H1 (cell line): ENCODE measurements around the gene AKAP7. TPM values are rescaled to one million over a fixed set of nuclear protein-coding genes. Genes with fewer than 3 reads are reported as not detected.

Experiments used
- CTCF ChIA-PET: fragments of 300-600 bp; sonication (Branson Sonifier 250); formaldehyde crosslinking; loops from one replicate; lab custom pipeline; 2021; ENCODE audit not compliant: partially characterized antibody; lab: Charles Lee
- POLR2A ChIA-PET: fragments of 300-600 bp; sonication (Branson Sonifier 250); formaldehyde crosslinking; loops from one replicate; lab custom pipeline; 2021; ENCODE audit warnings: inconsistent platforms; ENCODE audit not compliant: partially characterized antibody; lab: Charles Lee
- DNase-seq, 2 experiments: peaks; one replicate each; pipeline versions ENCODE4 v3.0.0 to v3.0.0-alpha.2; 2010 to 2022; ENCODE audit warnings: low spot score in 2 of 2, low read depth in 1 of 2, mixed read lengths in 1 of 2
- FAIRE-seq: peaks from 2 replicates; lab custom pipeline; 2011; peaks lifted over from hg19 to GRCh38; lab: Jason Lieb, UNC
- H2AFZ ChIP-seq: 2 replicates; pipeline ENCODE4 v1.8.1; 2012; ENCODE audit warnings: low read length, inconsistent platforms
- H2AK5ac ChIP-seq: 2 replicates; pipeline ENCODE4 v1.6.1; 2013; ENCODE audit warnings: low read depth, low read length
- H2BK120ac ChIP-seq: replicated peaks from 2 replicates; pipeline ENCODE3; 2013; ENCODE audit warnings: low read depth, low read length, inconsistent platforms
- H2BK12ac ChIP-seq: 2 replicates; pipeline ENCODE4 v1.6.1; 2013; ENCODE audit warnings: low read depth, low read length
- H2BK15ac ChIP-seq: 2 replicates; pipeline ENCODE4 v1.6.1; 2013; ENCODE audit warnings: low read length
- H2BK20ac ChIP-seq: 2 replicates; pipeline ENCODE4 v1.6.1; 2013; ENCODE audit warnings: low read length
- H2BK5ac ChIP-seq: 2 replicates; pipeline ENCODE4 v1.6.1; 2013; ENCODE audit warnings: low read depth, low read length
- H3K14ac ChIP-seq: 2 replicates; pipeline ENCODE4 v1.6.1; 2013; ENCODE audit warnings: inconsistent platforms; ENCODE audit not compliant: insufficient read length
- H3K18ac ChIP-seq: 2 replicates; pipeline ENCODE4 v1.6.1; 2013; ENCODE audit warnings: low read length; ENCODE audit errors: extremely low read depth
- H3K23ac ChIP-seq: 2 replicates; pipeline ENCODE4 v1.6.1; 2013; ENCODE audit warnings: inconsistent platforms; ENCODE audit not compliant: insufficient read length
- H3K23me2 ChIP-seq: 2 replicates; pipeline ENCODE4 v1.6.1; 2013; ENCODE audit warnings: low read depth, low read length
- H3K27ac ChIP-seq: 2 replicates; pipeline ENCODE4 v1.6.1; 2011; ENCODE audit warnings: low read depth, low read length, inconsistent platforms
- H3K27me3 ChIP-seq, 4 experiments: replicated peaks in 1 of 4; 1 replicate in 1 of 4; 2 replicates in 3 of 4; pipeline versions ENCODE4 v1.6.1 to v1.8.1; 2011 to 2013; ENCODE audit warnings: low read length in 3 of 4, mild to moderate bottlenecking in 3 of 4, inconsistent platforms in 2 of 4, mixed read lengths in 2 of 4, moderate library complexity in 1 of 4; ENCODE audit not compliant: control insufficient read depth in 3 of 4, insufficient read depth in 3 of 4; ENCODE audit errors: extremely low read depth in 1 of 4
- H3K36me3 ChIP-seq, 4 experiments: 2 replicates each; pipeline versions ENCODE4 v1.6.1 to v1.8.1; 2011 to 2013; ENCODE audit warnings: mild to moderate bottlenecking in 4 of 4, low read length in 3 of 4, moderate library complexity in 2 of 4, control low read depth in 1 of 4, inconsistent platforms in 1 of 4; ENCODE audit not compliant: insufficient read depth in 4 of 4, control insufficient read depth in 2 of 4
- H3K4ac ChIP-seq: replicated peaks from 2 replicates; pipeline ENCODE3; 2013; ENCODE audit warnings: low read length, low read depth, mixed read lengths, inconsistent platforms; ENCODE audit not compliant: insufficient read length
- H3K4me1 ChIP-seq, 4 experiments: replicated peaks in 1 of 4; 1 replicate in 1 of 4; 2 replicates in 3 of 4; pipeline versions ENCODE4 v1.6.1 to v1.8.1; 2011 to 2013; ENCODE audit warnings: low read length in 3 of 4, inconsistent platforms in 2 of 4, mixed read lengths in 1 of 4; ENCODE audit not compliant: insufficient read depth in 4 of 4, control insufficient read depth in 3 of 4
- H3K4me2 ChIP-seq, 2 experiments: 2 replicates each; pipeline versions ENCODE4 v1.6.1 to v1.8.1; 2011 to 2013; ENCODE audit warnings: low read depth in 2 of 2, low read length in 2 of 2, control low read depth in 1 of 2, inconsistent platforms in 1 of 2, mild to moderate bottlenecking in 1 of 2; ENCODE audit not compliant: insufficient read depth in 1 of 2
- H3K4me3 ChIP-seq, 4 experiments: fragments of 200-600, 300-600 bp in 1 of 4; sonication (generic), shearing (Covaris generic), sonication (Bioruptor Twin) in 1 of 4; 2 replicates each; pipeline versions ENCODE4 v1.5.1 to v1.8.1; 2011 to 2016; ENCODE audit warnings: low read length in 4 of 4, low read depth in 3 of 4, control low read depth in 2 of 4, inconsistent platforms in 2 of 4, mild to moderate bottlenecking in 2 of 4, mixed read lengths in 1 of 4, moderate library complexity in 1 of 4; ENCODE audit not compliant: insufficient read depth in 2 of 4; ENCODE audit errors: extremely low read depth in 1 of 4
- H3K56ac ChIP-seq: replicated peaks from 2 replicates; pipeline ENCODE3; 2013; ENCODE audit warnings: low read depth, mild to moderate bottlenecking, mixed read lengths, low read length, inconsistent platforms; ENCODE audit not compliant: insufficient read length
- H3K79me1 ChIP-seq: 2 replicates; pipeline ENCODE4 v1.6.1; 2013; ENCODE audit warnings: low read depth, low read length, control low read depth
- H3K79me2 ChIP-seq, 2 experiments: 2 replicates each; pipeline versions ENCODE4 v1.6.1 to v1.8.1; 2012 to 2013; ENCODE audit warnings: low read length in 2 of 2, mild to moderate bottlenecking in 2 of 2, inconsistent platforms in 1 of 2; ENCODE audit not compliant: insufficient read depth in 2 of 2, control insufficient read depth in 1 of 2
- H3K9ac ChIP-seq, 4 experiments: replicated peaks in 1 of 4; 1 replicate in 1 of 4; 2 replicates in 3 of 4; pipeline versions ENCODE4 v1.6.1 to v1.8.1; 2011 to 2013; ENCODE audit warnings: low read depth in 3 of 4, low read length in 3 of 4, control low read depth in 2 of 4, mild to moderate bottlenecking in 2 of 4, moderate library complexity in 2 of 4, inconsistent platforms in 1 of 4; ENCODE audit errors: extremely low read depth in 1 of 4
- H3K9me3 ChIP-seq, 2 experiments: 2 replicates each; pipeline versions ENCODE4 v1.6.1 to v1.8.1; 2012 to 2013; ENCODE audit warnings: mild to moderate bottlenecking in 2 of 2, moderate library complexity in 2 of 2, control low read depth in 1 of 2, inconsistent platforms in 1 of 2, low read depth in 1 of 2, low read length in 1 of 2, mixed read lengths in 1 of 2; ENCODE audit not compliant: insufficient read depth in 2 of 2
- H4K20me1 ChIP-seq, 2 experiments: replicated peaks in 1 of 2; 2 replicates each; pipeline versions ENCODE3 to v1.8.1; 2011 to 2013; ENCODE audit warnings: inconsistent platforms in 2 of 2, low read length in 2 of 2, mild to moderate bottlenecking in 1 of 2; ENCODE audit not compliant: insufficient read depth in 2 of 2, control insufficient read depth in 1 of 2
- H4K5ac ChIP-seq: 2 replicates; pipeline ENCODE4 v1.6.1; 2013; ENCODE audit warnings: low read length, low read depth, mixed read lengths, inconsistent platforms; ENCODE audit not compliant: insufficient read length
- H4K8ac ChIP-seq: 2 replicates; pipeline ENCODE4 v1.8.0; 2013; ENCODE audit warnings: mild to moderate bottlenecking, moderate library complexity, low read length, inconsistent platforms; ENCODE audit not compliant: insufficient read depth; ENCODE audit errors: extremely low read depth
- H4K91ac ChIP-seq: replicated peaks from 2 replicates; pipeline ENCODE3; 2013; ENCODE audit warnings: low read length, mixed read lengths, inconsistent platforms; ENCODE audit not compliant: insufficient read length
- ASH2L ChIP-seq: fragments of 200-600, 300-600 bp; sonication (generic); IDR thresholded peaks from one replicate; pipeline ENCODE4 v1.7.1; 2017; ENCODE audit warnings: low read length
- CBX5 ChIP-seq: fragments of 300-800, 300-1000 bp; sonication (generic); IDR thresholded peaks from 2 replicates; pipeline ENCODE4 v1.7.1; 2016; ENCODE audit warnings: antibody characterized with exemption, low read length, low read depth
- CBX8 ChIP-seq: fragments of 300-800, 300-1000 bp; sonication (generic); IDR thresholded peaks from 2 replicates; pipeline ENCODE4 v1.7.1; 2016; ENCODE audit warnings: low read depth, low read length, borderline replicate concordance
- CEBPB ChIP-seq: IDR thresholded peaks from 2 replicates; pipeline ENCODE4 v1.6.1; 2012; ENCODE audit warnings: low read depth, low read length
- JUND ChIP-seq: IDR thresholded peaks from 2 replicates; pipeline ENCODE4 v1.6.1; 2011; ENCODE audit warnings: mild to moderate bottlenecking, improper control_type of control experiment, low read length
- KDM1A ChIP-seq: fragments of 200-600, 300-600 bp; sonication (generic); IDR thresholded peaks from 2 replicates; pipeline ENCODE4 v1.7.1; 2016; ENCODE audit warnings: mild to moderate bottlenecking, low read length, borderline replicate concordance
- POU5F1 ChIP-seq: IDR thresholded peaks from 2 replicates; pipeline ENCODE4 v1.6.1; 2011; ENCODE audit warnings: low read depth, mild to moderate bottlenecking, low read length, moderate library complexity
- RXRA ChIP-seq: IDR thresholded peaks from 2 replicates; pipeline ENCODE4 v1.6.1; 2011; ENCODE audit warnings: low read depth, mild to moderate bottlenecking, low read length, moderate library complexity; ENCODE audit not compliant: insufficient read depth
- SIN3A ChIP-seq, 2 experiments: IDR thresholded peaks in 1 of 2; conservative IDR thresholded peaks in 1 of 2; 2 replicates each; pipeline ENCODE4 v1.6.1; 2011 to 2012; ENCODE audit warnings: low read length in 2 of 2, improper control_type of control experiment in 1 of 2, low read depth in 1 of 2, mild to moderate bottlenecking in 1 of 2
- SP1 ChIP-seq: IDR thresholded peaks from 2 replicates; pipeline ENCODE4 v1.6.1; 2011; ENCODE audit warnings: low read depth, low read length
- SUZ12 ChIP-seq: fragments of 200-600 bp; sonication (generic); IDR thresholded peaks from 2 replicates; pipeline ENCODE4 v1.6.1; 2012; ENCODE audit warnings: mild to moderate bottlenecking, inconsistent platforms, low read length, moderate library complexity, mixed read lengths
- ZNF274 ChIP-seq: IDR thresholded peaks from 2 replicates; pipeline ENCODE4 v1.7.0; 2012; ENCODE audit warnings: low read length, borderline replicate concordance; ENCODE audit errors: extremely low read depth
- WGBS, 2 experiments: shearing (Covaris generic) in 1 of 2; methylation state at CpG; one replicate each; pipeline versions ENCODE4 v1.1.6 to v1.1.7; 2013 to 2015; ENCODE audit warnings: low lambda C conversion rate in 2 of 2, mixed read lengths in 2 of 2, inconsistent platforms in 1 of 2, low coverage in 1 of 2, missing lambda C conversion rate in 1 of 2; ENCODE audit not compliant: insufficient replicate concordance in 2 of 2, insufficient coverage in 1 of 2, insufficient read length in 1 of 2; ENCODE audit errors: extremely low coverage in 1 of 2, missing lambda C conversion rate in 1 of 2; 5-methylcytosine and 5-hydroxymethylcytosine counted together
- polyA plus RNA-seq, 7 experiments: library from polyadenylated mRNA; depleted of rRNA in 3 of 7; stranded (reverse) in 5 of 7; unstranded in 2 of 7; fragments of >200 nt in 5 of 7; fragments of 200-250 nt in 2 of 7; gene quantifications; 1 replicate in 5 of 7; 2 replicates in 1 of 7; 4 replicates in 1 of 7; pipeline versions ENCODE4 v1.2.1 to v1.2.3, GENCODE V29; 2011 to 2013; ENCODE audit warnings: missing spikeins in 2 of 7, mixed read lengths in 2 of 7
- total RNA-seq: library from RNA; stranded (reverse); fragmentation: NEBNext Ultra II Directional; extraction: Animal tissue kit (Norgen Biotek cat#: 25700); gene quantifications from 2 replicates; pipeline ENCODE4 v1.2.1, GENCODE V29; 2021
- TF ChIP-seq, protein P1 (sequence below): IDR thresholded peaks from 2 replicates; pipeline ENCODE4 v1.6.1; 2012; ENCODE audit warnings: inconsistent platforms

AKAP7 gene
- total and polyA plus RNA-seq, 2 of the 8 experiments (the other 6 are each of a cell fraction or from before 2014, with no cell fraction given): 4.7 to 16.9 TPM

DNA sequence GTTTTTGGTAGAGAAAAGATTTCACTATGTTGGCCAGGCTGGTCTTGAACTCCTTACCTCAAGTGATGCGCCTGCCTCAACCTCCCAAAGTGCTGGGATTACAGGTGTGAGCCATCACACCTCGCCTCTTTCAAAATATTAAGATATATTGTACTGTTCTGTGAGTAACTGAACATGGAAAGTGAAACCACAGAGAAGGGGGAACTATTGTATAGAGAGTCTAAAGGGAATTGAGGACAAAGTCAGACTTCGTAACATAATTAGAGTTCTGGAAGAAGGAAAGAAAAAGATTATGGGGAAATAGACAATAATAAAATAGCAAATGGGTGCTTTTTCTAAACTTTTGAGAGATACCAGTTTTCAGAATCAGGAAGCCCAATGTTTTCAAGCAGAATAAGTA lies 17.4 kb upstream of the AKAP7 start:
- Histone ChIP-seq H3K4ac (no peak overlapping the region), H3K23ac (no peak overlapping the region), H3K14ac (no peak overlapping the region), H2BK20ac (no peak overlapping the region), H3K56ac (no peak overlapping the region), H4K8ac (no peak overlapping the region), H3K4me3 (no peak overlapping the region), H3K23me2 (no peaks in the 10 kb centered on the region; the same call in 1 of the 2 replicates), H2AK5ac (no peak overlapping the region), H3K18ac (no peak overlapping the region), H3K36me3 (no peaks in the 10 kb centered on the region), H2BK5ac (no peak overlapping the region), H3K27ac (no peak overlapping the region), H3K79me1 (no peaks in the 10 kb centered on the region), H2BK15ac (no peak overlapping the region), H3K9me3 (no peaks in the 10 kb centered on the region), H2AFZ (no peak overlapping the region), H3K4me2 (no peak overlapping the region), H2BK120ac (no peak overlapping the region), H2BK12ac (no peak overlapping the region), H3K9ac (no peak overlapping the region), H4K91ac (no peak overlapping the region), H4K20me1 (no peaks in the 10 kb centered on the region), H3K4me1 (no peaks in the 10 kb centered on the region), H3K79me2 (no peaks in the 10 kb centered on the region), H4K5ac (no peak overlapping the region), H3K27me3 (no peaks in the 10 kb centered on the region)
- WGBS, 2 experiments: 86% methylated on average over 3 of the region's 3 CpGs; no CpG with 5 or more reads in 1 of the 2 experiments
- POLR2A ChIA-PET: no interaction called here
- CTCF ChIA-PET: interaction anchor here (1.0 to 5.5 kb wide), 5 partner anchors 12 to 416 kb away, joined by 4 to 56 read pairs (median 4); no protein-coding TSS in a partner anchor
- no peak for DNase-seq
- FAIRE-seq: no peak
- TF ChIP-seq ASH2L (no peak), SUZ12 (no peak), CBX8 (no peak), CBX5 (no peak), POU5F1 (no peak), CEBPB (no peak), RXRA (no peak), SIN3A (conservative IDR thresholded peaks at IDR 0.05 in 1 of 2, IDR thresholded peaks at IDR 0.05 in 1 of 2; ENCODE audit: low read depth in 1 of 2, low read length in 2 of 2) (no peak), KDM1A (no peak), ZNF274 (no peak), JUND (no peak), SP1 (no peak)
- TF ChIP-seq, protein P1, sequence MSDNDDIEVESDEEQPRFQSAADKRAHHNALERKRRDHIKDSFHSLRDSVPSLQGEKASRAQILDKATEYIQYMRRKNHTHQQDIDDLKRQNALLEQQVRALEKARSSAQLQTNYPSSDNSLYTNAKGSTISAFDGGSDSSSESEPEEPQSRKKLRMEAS: no peak
